Measurements from ENCODE around the gene HNRNPF. TPM values are rescaled to one million over a fixed set of nuclear protein-coding genes. Genes with fewer than 3 reads are reported as not detected.

HNRNPF gene
- total and polyA plus RNA-seq, 2 of the 8 experiments (the other 6 are each of a cell fraction or from before 2014, with no cell fraction given): 209 to 389 TPM

GRCh38 chr10:43339136-43339535, 69.8 kb downstream of the HNRNPF start (continued):
- TF ChIP-seq ATF2 (IDR thresholded peaks at IDR 0.05; ENCODE audit: low read length) (no peak), ASH2L (IDR thresholded peaks at IDR 0.05; ENCODE audit: low read length) (no peak)
- TF ChIP-seq, protein P1, sequence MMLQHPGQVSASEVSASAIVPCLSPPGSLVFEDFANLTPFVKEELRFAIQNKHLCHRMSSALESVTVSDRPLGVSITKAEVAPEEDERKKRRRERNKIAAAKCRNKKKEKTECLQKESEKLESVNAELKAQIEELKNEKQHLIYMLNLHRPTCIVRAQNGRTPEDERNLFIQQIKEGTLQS (IDR thresholded peaks at IDR 0.05; ENCODE audit: insufficient read depth, low read depth, low read length): no peak

Measured in H1 (cell line).